ENCODE results near the gene FAM222A.

FAM222A gene

DNA sequence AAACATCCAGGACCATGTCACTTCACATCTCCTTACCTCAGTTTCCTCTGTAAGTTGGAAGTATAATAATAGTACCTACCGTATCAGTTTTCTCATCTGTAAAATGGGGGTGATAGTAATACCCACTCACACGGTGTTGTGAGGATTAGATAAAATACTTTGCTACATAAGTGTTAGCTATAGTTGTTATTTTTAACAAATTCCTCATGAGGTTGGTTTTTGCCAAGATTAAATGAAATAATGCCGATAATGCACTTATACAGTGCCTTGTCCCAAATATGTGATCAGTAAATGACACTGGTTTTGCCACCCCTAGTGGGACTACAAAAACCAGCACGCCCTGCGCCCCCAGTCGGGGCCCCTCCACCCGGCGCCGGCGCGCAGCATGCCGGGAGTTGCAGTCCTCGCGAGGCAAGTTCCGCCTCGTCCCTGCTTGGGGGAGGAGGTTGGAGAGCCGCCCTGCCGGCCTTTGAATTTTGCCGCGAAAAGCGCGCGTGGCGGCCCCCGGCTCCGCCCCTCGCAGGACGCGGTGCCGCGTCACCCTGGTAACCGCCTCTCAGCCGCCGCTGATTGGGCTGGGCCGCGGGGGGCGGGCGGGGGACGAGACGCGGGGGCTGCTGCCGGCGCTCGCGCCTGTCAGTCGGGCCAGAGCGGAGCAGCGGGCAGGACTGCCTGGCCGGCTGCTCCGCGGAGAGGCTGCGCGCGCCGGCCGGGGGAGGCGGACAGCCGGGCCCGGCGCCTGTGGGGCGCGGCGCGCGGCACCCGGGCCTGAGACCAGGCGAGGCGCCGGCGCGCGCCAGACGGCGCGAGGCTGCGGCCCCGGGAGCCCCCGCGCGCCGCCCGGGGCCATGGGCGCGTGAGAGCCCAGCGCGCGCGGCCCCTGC, at the start of gene FAM222A:
Gene FAM222A, plus strand, starts transcription at position 639 of the 884 bp plus-strand sequence. CDS start 30,322 bp downstream, outside the sequence.
- peak; percentile 72 to 94 (median 82) for DNase-seq (ENCODE audit: low read depth in 2 of 3, low spot score in 2 of 3)

DNA sequence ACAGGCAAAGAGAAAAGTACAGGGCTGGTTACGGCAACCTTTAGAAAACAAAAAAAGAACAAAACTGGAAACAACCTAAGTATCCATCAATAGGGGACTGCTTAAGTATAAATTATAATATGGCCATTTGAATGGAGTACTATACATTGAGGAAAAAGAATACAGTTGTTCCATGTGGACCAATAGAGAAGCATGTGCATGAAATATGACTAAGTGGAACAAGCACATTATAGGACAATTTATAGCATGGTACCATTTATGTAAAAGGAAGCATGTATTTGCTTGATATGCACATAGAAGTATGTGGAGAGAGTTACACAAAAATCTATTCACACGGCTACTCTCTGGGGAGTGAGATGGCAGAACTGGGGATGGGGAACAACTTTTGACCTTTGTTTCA, 49.2 kb upstream of the FAM222A start:
- DNase-seq (ENCODE audit: low read depth in 2 of 3, low spot score in 2 of 3) = no peak

DNA sequence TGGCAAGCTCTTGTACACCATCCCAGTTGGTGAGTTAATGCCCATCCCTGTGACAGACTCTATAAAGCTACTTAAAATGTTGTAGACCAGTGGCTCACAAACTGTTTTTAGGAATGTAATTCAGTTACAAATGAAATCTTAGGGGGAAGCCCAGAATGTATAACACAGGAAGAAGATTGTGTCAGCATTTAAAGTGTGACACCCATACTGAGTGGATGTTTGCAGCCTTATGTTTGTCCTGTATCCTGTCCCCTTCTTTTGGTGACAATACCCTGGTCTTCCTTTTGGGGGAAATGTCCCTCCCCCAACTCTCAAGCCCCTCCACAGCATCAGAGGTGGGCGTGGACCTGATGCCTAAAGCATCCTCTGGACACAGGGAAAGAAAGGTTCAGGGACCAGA, 47.6 kb upstream of the FAM222A start:
- no peak for DNase-seq (ENCODE audit: low read depth in 2 of 3, low spot score in 2 of 3)

DNA sequence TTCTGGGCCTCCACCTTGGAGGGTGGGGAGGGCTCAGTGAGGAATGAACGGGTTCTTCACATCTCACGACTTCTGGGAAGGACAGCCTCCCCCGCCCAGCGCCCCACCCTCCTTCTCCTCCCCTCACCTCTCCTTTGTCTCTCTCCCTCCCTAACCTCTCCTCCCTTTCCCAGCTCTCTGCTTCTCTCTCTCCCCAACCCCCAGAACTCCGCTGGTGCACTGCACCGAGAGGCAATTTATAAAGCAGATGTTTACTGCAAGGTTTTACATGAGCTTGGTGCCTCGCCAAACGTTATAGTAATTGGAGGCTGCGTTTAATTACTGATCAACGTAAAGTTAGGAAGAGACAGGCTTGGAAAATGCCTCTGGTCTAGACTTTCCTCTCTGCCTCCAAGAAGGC, 42.9 kb upstream of the FAM222A start:
- DNase-seq (ENCODE audit: low read depth in 2 of 3, low spot score in 2 of 3) = no peak

DNA sequence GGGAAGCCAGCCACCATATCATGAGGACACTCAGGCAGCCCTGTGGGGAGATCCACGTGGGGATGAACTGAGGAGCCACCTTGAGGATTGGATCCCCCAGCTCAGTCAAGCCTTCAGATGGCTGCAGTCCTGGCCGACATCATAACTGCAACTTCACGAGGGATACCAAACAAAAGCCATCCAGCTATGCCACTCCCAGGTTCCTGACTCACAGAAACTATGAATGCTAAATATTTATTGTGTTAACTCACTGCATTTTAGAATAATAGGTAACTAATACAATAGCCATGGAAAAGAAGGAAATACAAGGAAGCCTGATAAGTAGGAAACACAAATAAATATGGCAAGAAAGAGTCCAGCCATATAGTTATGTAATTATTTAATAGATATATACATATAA, 42.1 kb upstream of the FAM222A start:
- no peak for DNase-seq (ENCODE audit: low read depth in 2 of 3, low spot score in 2 of 3)

DNA sequence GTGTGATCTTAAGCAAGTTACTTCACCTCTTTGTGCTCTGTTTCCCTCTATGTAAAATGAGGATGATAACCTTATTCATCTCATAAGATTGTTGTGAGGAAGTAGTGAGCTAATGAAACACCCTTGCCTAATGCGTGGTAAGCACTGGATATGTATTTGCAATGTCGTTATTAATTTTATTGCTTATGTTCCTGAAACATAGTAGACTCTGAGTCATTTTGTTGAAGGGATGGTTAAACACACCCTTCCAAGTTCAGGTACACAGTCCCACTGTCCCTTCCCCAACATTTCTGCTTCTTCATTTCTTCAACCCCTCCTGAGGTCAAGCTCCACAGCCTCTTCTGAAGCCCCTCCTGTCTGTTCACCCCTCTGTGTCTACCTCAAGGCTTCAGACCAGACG, 40.2 kb upstream of the FAM222A start:
- DNase-seq (ENCODE audit: low read depth in 2 of 3, low spot score in 2 of 3) = no peak

DNA sequence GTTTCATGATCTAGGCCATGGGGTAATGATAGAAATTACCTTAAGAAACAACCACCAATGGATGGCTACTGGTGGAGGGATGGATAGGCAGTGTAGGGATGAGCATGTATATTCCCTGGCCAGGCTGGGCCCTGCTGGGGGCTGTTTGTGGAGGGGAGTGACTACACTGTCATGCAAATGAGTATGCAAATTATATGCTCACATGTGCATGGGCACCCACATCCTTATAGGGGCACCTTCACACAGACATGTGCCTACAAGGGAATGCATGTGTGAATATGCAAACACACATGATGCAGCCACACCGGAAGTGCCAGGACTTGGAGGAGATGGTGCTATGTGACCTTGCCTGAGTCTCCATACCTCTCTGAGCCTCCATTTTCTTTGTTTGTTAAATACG, 39.7 kb upstream of the FAM222A start:
- DNase-seq (ENCODE audit: low read depth in 2 of 3, low spot score in 2 of 3) = no peak

DNA sequence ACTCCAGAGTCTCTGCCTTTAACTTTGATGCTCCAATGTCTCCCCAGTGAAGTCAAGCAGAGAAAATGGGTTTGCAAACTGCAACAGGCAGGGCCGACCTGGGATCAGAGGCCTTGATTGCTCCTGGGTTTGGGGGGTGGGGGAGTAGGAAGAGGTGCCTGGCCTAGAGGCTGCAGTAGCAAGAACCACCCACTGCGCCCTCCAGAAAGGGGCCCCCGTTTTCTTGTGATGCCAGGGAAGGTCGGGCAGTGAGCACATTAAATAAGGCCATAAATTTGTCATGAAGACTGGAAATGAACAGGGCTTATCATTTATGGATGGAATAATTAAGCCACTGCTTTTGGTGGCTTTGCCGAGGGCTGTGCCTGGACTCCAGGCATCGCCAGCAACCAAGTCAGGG, 38.2 kb upstream of the FAM222A start:
- no peak for DNase-seq (ENCODE audit: low read depth in 2 of 3, low spot score in 2 of 3)

DNA sequence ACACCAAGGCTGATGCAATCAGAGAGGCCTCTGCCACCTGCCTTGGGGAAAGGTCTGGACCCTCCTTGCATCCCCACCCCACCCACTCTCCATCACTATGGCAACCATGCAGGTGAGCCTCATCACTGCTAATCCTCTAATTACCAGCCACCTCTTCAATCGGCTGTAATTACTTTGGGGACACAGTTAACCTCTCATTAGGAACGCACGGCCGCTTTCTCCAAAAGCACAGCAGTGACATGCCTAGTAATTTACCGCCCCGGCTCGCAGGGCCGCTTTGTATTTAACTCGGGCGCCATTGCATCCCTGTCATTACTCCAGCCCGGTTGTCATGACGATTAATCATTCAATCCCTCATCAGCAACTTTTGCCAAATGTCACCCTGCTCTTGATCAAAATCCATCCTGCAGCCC, 36.3 kb upstream of the FAM222A start:
- DNase-seq (ENCODE audit: low read depth in 2 of 3, low spot score in 2 of 3) = no peak

DNA sequence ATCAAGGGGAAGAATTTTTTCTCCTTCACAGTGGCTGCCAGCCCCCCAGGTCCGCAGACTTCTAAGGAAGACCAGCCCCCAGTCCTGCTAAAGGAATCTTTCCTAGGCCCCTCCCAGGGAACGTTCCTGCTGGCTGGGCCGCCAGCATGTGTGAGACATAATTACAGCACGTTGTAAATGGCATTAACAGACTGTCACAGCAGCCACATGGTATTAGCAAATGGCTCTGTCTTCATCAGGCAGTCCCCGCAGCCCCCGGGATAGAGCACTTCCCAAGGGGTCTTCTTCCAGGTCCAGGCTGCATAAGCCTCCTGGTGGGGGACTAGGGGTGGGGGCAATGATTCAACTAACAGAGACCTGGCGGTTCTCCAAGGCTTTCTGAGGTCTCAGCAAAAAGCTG, 34.9 kb upstream of the FAM222A start:
- DNase-seq (ENCODE audit: low read depth in 2 of 3, low spot score in 2 of 3) = no peak

DNA sequence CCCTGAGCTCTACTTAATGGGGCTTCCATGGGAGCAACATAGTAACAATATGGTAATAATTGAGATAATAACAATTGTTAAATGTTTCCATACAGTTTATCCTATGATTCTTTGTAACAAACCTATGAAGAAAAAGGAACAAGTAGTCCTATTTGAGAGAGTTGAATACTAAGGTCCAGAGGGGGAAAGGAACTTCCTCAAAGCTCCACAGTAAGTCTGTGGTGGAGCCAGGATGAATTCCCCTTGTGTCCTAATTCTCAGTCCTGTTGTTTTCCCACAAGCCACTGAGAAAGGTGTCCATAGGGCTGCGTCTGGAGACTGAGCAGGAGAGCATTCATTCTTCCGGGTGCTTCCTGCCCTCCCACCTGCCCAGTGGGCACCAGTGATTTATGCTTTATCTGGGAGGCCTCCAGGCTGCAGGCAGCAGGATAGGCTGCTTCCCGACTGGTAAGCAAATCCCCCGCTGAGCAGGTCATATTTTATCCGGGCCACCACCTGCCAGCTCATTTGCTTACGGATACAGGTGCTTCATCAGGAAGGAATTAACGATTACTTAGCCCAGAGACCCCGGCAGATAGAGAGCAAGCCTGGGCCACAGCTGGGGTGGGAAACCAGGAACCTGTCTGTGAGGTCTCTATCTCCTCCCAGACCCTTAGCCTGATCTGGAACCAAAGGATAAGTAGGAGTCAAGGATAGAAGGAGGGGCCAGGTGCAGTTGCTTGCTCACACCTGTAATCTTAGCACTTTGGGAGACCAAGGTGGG, 33.9 kb upstream of the FAM222A start:
- no peak for DNase-seq (ENCODE audit: low read depth in 2 of 3, low spot score in 2 of 3)

DNA sequence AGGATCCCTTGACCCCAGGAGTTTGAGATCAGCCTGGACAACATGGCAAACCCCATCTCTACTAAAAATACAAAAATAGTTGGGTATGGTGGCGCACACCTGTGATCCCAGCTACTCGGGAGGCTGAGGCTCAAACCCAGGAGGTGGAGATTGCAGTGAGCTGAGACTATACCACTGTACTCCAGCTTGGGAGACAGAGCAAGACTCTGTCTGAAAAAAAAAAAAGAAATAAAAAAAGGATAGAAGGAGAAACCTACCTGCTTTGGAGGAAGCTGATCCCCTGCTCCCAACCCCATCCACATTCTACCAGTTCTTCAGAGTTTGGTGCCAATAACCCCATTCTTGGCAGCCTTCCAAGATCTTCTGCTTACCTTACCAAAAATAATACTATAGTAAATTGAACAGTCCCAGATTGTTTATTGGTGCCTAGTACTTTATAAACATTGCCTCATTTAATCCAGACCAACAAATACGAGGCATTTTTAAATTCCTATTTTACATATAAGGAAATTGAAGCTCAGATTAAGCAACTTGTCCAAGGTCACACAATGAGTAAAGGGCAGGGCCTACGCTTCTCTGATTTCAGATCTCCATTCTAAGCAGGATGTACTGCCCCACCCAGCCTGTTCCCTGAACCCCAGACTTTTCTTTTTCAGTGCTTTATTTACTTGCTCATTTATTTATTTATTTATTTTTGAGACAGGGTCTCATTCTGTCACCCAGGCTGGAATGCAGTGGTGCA, 33.2 kb upstream of the FAM222A start:
- DNase-seq (ENCODE audit: low read depth in 2 of 3, low spot score in 2 of 3) = no peak

DNA sequence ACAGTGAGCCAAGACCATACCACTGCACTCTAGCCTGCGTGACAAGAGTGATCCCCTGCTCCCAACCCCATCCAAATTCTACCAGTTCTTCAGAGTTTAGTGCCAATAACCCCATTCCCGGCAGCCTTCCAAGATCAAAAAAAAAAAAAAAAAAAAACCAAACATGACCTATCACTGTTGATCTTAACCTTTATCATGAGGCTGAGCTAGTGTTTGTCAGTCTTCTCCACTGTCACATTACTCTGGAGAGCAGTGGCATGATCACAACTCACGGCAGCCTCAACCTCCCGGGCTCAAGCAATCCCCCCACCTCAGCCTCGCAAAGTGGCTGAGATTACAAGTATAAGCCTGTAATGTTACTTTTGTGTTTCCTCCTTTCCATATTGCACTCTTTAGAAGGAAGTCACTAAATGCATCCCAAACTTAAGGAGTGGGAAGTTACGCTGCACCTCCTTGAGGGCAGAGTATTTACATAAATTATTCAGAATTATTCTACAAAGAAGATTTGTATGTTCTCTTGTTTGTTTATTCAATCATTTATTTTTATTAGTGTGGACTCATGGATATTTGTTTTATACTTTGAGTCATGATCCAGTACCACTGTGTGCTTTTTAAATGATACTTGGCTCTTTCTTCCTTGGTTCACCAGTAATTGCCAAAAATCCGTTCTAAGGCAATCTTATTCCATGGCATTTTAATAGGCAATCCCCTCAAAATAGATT, 31.5 kb upstream of the FAM222A start:
- DNase-seq (ENCODE audit: low read depth in 2 of 3, low spot score in 2 of 3) = no peak

DNA sequence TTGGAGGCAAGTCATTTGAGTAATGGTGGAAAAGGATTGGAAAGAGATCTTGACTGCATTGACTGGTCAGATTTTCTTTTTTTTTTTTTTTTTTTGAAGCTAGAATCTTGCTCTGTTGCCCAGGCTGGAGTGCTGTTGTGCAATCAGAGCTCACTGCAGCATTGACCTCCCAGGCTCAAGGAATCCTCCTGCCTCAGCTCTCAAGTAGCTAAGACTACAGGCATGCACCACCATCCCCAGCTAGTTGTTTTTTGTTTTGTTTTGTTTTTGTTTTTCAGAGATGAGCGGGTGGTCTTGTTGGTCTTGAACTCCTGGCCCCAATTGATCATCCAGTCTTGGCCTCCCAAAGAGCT, 30.9 kb upstream of the FAM222A start:
- DNase-seq (ENCODE audit: low read depth in 2 of 3, low spot score in 2 of 3) = no peak

DNA sequence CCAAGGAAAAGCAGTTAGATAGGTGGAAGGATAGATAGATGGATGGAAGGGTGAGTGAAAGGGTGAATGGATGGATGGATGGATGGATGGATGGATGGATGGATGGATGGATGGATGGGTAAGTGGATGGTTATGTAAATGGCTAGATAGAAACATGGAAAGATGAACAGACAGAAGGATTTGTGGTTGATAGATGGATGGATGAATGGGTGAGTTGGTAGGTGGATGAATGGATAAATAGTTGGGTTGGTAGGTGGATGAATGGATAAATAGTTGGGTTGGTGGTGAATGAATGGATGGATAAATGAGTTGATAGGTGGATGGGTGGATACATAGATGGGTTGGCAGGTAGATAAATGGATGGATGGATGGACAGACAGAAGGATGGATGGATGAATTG, 30.3 kb upstream of the FAM222A start:
- DNase-seq (ENCODE audit: low read depth in 2 of 3, low spot score in 2 of 3) = no peak

DNA sequence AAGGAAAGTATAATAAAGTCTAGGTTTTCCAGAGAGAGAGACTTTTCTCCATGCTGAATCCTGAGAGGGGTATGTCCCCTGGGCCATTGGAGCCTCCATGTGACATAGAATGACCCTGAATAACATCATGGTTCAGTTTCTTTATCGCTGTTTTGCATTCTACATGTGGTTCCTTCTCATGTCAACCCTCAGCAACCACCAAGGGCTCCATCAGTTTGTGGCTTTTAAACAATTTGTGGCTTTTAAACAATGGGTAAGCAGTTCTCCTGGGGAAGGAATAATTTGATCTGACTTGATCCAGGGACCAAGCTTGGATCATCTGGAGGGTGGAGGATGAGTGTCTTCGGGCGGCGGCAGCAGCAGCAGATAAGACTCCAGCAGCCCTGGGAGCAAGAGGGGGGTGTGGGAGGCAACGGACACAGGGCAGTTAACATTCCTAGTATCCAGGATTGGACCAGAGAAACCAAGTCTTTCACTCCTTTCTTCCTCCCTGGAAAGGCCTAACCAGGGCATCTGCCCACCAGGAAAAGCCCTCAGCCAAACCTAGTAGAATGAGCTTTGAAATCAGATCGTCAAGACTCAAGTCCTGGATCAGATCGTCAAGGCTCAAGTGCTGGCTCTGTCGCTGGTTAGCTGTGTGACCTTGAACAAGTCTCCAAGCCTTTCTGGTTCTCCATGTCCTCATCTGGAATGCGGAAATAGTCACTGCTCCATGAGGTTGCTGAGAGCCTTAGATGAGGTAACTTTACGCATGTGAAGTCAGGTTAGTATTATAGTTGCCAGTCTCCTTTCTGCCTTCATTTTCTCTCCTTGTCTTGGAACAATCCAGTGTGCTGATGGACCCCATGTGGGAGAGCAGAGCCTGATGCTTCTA, 27.8 kb upstream of the FAM222A start:
- DNase-seq (ENCODE audit: low read depth in 2 of 3, low spot score in 2 of 3) = no peak

DNA sequence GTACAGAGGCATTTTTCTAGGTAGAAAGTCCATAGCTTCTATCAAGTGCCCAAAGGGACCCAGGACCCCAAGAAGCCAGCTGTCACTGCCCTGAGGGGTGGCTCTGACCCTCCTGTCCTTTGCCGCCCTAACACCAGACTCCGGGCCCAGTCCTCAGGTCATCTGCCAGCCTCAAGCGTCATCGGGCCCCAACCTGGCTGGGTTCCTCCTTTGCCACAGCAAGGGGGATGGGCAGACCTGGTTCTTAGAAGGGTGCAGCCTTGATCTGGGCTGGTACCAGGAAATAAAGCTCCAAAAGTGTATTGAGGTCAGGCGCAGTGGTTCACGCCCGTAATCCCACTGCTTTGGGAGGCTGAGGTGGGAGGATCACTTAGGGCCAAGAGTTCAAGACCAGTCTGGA, 27.1 kb upstream of the FAM222A start:
- no peak for DNase-seq (ENCODE audit: low read depth in 2 of 3, low spot score in 2 of 3)

DNA sequence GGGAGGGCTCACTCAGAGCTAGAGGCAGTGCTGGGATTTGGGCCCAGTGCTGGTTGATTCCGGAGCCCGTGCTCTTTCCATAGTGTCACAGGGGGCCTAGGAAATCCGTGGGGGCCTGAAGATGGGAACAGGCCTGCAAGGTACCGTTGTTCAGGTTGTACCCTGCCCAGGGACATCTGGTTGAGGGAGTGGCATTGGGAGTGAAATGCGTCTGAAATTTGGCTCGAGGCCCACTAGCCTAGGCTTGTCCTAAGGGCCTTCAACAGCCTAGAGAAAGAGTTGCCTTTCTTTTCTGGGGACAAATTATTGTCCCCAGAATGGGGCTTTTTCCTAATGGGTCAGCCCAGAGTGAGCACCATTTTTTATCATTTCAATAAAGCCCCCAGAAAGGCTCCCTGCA, 26.4 kb upstream of the FAM222A start:
- no peak for DNase-seq (ENCODE audit: low read depth in 2 of 3, low spot score in 2 of 3)

DNA sequence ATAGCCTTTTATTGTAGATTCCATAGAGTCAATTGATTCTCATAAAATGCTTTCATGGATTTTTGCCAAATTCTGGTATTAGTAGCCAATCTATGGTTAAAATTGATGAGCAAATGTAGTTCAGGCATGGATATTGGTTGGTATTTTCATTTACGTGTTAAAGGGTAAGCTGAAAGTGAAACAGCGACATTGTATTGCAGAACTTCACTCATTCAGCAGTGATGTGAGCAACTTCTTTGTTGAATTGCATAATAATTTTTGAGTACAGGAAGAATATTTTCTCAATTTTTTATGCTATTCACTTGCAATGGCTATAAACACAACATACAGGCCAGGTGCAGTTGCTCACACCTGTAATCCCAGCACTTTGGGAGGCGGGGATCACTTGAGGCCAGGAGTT, 24.2 kb upstream of the FAM222A start:
- DNase-seq (ENCODE audit: low read depth in 2 of 3, low spot score in 2 of 3) = no peak

DNA sequence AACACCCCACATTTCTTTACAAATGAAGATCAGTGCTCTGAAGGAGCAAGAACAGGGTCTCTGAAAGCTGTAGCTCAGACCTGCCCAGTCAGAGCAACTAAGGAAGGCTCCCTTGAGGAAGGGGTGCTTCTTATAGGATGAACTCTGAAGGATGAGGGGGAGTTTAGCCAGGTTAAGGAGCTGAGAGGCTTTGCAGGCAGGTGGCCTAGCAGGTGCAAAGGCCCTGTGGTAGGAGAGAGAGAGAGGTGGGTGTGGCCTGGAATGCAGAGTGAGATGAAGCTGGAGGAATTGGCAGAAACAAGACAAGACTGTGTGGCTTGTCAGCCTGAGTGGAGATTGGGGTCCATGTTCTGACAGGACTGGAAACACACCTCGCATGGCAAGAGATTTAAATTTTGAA, 20.5 kb upstream of the FAM222A start:
- DNase-seq (ENCODE audit: low read depth in 2 of 3, low spot score in 2 of 3) = no peak
